ENCODE measurements around the gene USP30.

- TF ChIP-seq CTCF (IDR thresholded peaks at IDR 0.05; ENCODE audit: borderline replicate concordance, extremely low read depth, low read length, poor library complexity, severe bottlenecking), result peak; percentile 32
- TF ChIP-seq EZH2 (IDR thresholded peaks at IDR 0.05; ENCODE audit: borderline replicate concordance, low read depth, low read length, severe bottlenecking), result no peak
Measured at GRCh38 chr12:109134186-109134917, 82.0 kb downstream of the USP30 start.
